Thyroid gland (tissue), 4 donors: ENCODE results near the gene SLC8A1.

ENCODE experiments used
- POLR2A ChIP-seq, 2 donors: fragments of 450-650 bp; IDR thresholded peaks; one replicate each; pipeline ENCODE4 v1.6.1; 2017; ENCODE audit warnings: antibody characterized with exemption in 2 of 2, mild to moderate bottlenecking in 2 of 2, moderate library complexity in 1 of 2
- TF ChIP-seq, protein P1 (sequence below), 6 experiments: fragments of 200-600 bp in 3 of 6; fragments of 450-650 bp in 3 of 6; sonication (generic) in 3 of 6; IDR thresholded peaks; one replicate each; pipeline ENCODE4 v1.5.1; 2016 to 2019; ENCODE audit warnings: antibody characterized with exemption in 6 of 6, mild to moderate bottlenecking in 2 of 6, inconsistent platforms in 1 of 6, moderate library complexity in 1 of 6

DNA sequence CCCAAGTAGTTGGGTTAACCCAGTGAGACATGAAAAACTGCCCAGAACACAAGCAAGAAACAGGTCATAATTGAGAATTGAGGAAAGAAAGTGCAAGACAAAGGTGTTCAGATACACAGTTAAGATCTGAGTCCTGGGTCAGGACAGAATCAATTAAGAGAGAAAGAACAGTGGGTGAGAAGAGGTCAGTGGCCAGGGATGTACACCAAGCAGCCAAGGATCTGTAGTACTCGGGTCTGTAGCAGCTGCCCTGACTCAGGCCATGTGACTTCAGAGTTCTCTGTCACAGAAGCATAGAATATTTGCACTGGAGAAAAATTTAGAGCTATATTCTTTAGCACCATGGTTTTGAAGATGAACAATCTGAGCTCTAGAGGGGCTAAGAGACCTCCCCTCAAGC lies 141.6 kb downstream of the SLC8A1 start:
- TF ChIP-seq, protein P1, sequence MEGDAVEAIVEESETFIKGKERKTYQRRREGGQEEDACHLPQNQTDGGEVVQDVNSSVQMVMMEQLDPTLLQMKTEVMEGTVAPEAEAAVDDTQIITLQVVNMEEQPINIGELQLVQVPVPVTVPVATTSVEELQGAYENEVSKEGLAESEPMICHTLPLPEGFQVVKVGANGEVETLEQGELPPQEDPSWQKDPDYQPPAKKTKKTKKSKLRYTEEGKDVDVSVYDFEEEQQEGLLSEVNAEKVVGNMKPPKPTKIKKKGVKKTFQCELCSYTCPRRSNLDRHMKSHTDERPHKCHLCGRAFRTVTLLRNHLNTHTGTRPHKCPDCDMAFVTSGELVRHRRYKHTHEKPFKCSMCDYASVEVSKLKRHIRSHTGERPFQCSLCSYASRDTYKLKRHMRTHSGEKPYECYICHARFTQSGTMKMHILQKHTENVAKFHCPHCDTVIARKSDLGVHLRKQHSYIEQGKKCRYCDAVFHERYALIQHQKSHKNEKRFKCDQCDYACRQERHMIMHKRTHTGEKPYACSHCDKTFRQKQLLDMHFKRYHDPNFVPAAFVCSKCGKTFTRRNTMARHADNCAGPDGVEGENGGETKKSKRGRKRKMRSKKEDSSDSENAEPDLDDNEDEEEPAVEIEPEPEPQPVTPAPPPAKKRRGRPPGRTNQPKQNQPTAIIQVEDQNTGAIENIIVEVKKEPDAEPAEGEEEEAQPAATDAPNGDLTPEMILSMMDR (IDR thresholded peaks at IDR 0.05): no peak
- TF ChIP-seq POLR2A (IDR thresholded peaks at IDR 0.05): no peak
